ENCODE measurements around the gene PRDX2. TPM values are rescaled to one million over a fixed set of nuclear protein-coding genes. Genes with fewer than 3 reads are reported as not detected.

PRDX2 gene
- polyA plus RNA-seq, 4 donors, result 294 to 388 (median 320) TPM

GRCh38 chr19:12793290-12794195 is 8.1 kb downstream of the PRDX2 start:
- DNase-seq (ENCODE audit: low read depth in 4 of 4, low spot score in 2 of 4), result peak in 1 of 4 donors; percentile 88

DNA sequence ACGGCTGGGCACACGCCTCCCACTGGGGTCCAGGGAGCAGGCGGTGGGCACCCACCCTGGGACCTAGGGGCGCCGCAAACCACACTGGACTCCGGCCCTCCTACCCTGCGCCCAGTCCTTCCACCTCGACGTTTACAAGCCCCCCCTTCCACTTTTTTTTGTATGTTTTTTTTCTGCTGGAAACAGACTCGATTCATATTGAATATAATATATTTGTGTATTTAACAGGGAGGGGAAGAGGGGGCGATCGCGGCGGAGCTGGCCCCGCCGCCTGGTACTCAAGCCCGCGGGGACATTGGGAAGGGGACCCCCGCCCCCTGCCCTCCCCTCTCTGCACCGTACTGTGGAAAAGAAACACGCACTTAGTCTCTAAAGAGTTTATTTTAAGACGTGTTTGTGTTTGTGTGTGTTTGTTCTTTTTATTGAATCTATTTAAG is 8.7 kb downstream of the PRDX2 start:
- DNase-seq (ENCODE audit: low read depth in 4 of 4, low spot score in 2 of 4), result no peak

- no peak for DNase-seq (ENCODE audit: low read depth in 4 of 4, low spot score in 2 of 4)
Measured at GRCh38 chr19:12792051-12792852, 9.3 kb downstream of the PRDX2 start.

- DNase-seq (ENCODE audit: low read depth in 4 of 4, low spot score in 2 of 4), result peak in 2 of 4 donors; percentile 85 to 88
Measured at GRCh38 chr19:12791345-12792050, 10.1 kb downstream of the PRDX2 start, which contains the start of gene JUNB. Gene JUNB (plus strand): TSS chr19:12791486. CDS start chr19:12791772, 286 bp downstream.

- no peak for DNase-seq (ENCODE audit: low read depth in 4 of 4, low spot score in 2 of 4)
Measured at GRCh38 chr19:12790628-12791344, 10.8 kb downstream of the PRDX2 start.

DNA sequence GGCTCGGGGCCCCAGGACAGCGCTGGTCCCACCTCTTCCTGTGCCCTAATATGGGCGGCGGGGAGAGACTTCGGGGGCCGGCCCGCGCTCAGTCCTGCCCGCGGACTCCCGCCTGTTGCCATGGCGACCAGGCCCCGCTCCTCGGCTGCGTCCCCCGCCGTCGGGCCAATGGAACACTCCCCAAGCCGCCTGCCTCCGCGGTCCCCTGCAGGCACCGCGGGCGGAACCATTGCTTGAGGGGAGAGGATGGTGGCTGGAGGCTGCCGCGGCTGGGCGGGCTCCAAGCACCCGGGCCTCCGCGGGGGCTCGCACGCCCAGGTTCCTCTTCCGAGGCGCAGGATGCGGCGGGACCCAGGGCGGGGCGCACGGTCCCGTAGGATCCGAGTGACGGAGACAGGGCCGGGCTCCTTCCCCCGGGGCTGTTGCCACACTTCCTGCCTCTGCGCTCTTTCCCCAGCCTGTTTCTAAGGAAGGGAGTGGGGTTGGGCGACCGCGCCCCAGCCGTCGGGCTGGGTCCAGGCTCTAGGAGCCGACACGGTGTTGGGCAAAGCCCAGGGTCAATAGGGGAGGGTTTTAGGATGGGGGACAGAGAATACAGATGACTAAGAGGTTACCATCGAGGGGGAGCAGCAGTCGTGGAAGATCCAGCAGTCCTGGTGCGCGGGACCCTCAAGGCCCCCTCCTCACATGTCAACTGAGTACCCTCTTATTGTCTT is 11.5 kb downstream of the PRDX2 start:
- peak in 3 of 4 donors; percentile 82 to 89 (median 88) for DNase-seq (ENCODE audit: low read depth in 4 of 4, low spot score in 2 of 4)

DNA sequence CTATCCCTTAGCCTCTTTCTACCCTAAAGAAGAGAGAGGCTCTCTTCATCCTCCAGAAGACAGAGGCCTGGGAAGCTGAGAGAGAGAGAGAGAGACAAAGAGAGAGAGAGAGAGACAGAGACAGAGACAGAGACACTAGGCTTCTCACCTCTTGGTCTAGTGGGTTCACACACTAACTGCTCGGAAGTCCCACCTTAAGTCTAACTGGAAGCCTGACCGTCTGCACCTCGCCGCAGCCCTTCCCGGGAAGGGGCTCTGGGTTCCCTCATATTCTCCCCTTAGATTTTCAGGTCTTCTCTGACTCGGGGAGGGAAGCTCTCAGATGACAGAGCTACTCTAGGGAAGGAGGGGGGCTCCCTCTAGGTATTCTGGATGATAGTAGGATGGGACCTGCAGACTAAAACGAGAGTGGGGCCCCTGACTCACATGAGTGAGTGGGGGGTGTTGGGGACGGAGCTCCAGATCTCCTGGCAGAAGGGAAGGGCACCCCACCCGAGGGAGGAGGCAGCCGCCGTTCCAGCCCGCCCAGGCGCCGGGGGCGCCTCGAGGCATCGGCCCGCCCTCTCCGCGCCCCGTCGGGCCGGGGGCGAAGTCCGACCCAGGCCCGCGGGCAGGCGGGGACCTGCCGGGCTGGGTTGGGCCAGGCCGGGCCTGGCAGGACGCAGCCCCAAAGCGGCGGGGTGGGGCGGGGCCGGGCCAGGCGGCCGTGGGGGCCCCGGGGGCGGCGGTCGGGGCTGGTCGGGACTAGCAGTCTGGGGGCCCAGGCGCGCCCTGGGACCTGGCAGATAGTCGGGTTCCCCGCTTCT is 12.3 kb downstream of the PRDX2 start:
- DNase-seq (ENCODE audit: low read depth in 4 of 4, low spot score in 2 of 4), result no peak

GRCh38 chr19:12788682-12789097 is 12.9 kb downstream of the PRDX2 start:
- no peak for DNase-seq (ENCODE audit: low read depth in 4 of 4, low spot score in 2 of 4)

- no peak for DNase-seq (ENCODE audit: low read depth in 4 of 4, low spot score in 2 of 4)
Measured at GRCh38 chr19:12788042-12788681, 13.4 kb downstream of the PRDX2 start.

DNA sequence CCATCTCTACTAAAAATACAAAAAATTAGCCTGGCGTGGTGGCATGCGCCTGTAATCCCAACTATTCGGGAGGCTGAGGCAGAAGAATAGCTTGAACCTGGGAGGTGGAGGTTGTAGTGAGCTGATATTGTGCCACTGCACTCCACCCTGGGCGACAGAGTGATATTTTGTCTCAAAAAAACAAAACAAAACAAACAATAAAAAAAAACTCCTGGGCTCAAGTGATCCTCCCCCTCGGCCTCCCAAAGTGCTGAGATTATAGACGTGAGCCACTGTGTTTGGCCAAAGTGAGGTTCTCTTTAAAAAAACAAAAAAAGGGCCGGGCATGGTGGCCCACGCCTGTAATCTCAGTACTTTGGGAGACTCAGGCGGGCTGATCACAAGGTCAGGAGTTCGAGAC is 14.1 kb downstream of the PRDX2 start:
- DNase-seq (ENCODE audit: low read depth in 4 of 4, low spot score in 2 of 4), result no peak

DNA sequence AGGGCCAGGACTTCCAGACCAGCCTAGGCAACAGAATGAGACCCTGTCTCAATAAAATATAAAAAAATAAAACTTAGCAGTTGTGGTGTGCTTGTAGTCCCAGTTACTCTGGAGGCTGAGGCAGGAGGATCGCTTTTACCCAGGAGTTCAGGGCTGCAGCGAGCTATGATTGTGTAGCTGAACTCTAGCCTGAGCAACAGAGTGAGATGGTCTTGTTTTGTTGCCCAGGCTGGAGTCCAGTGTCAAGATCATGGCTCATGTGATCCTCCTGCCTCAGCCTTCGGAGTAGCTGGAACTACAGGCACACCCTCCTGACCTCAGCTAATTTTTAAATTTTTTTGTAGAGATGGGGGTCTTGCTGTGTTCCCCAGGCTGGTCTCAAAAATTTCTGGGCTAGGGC is 14.6 kb downstream of the PRDX2 start:
- no peak for DNase-seq (ENCODE audit: low read depth in 4 of 4, low spot score in 2 of 4)

DNA sequence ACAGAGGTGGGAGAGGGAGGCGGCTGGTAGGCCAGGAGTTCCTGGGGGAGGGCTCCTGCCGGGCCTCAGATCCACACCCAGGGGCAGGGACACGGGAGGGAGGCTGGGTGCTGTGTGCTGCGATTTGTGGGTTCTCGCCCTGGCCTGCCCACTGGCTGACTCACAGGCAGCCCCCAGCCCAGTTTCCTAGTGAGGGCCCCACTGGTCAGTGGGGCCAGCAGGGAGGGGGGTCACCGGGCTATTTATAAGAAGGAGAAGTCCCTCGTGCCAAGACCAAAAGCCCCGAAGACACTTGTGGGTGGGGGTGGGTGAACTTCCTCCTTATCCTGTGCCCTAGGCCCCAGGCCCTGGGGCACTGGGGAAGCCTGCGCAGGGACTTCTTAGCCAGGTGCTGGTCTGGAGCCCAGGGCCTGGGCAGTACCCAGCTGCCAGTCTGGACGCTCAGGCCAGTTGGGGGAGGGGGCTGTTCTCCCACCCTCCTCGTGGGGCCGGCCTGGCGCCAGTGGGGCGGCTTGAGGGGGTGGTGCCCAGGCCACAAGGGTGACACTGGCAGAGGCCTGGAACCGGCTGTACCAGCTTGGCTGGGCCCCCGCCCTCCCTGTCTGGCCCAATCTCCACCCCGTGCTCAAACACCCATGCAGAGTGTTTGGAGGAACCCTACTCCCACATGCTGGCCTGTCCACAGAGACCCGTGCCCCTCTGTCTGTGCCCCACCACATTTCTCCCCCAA is 15.3 kb downstream of the PRDX2 start:
- DNase-seq (ENCODE audit: low read depth in 4 of 4, low spot score in 2 of 4), result no peak

DNA sequence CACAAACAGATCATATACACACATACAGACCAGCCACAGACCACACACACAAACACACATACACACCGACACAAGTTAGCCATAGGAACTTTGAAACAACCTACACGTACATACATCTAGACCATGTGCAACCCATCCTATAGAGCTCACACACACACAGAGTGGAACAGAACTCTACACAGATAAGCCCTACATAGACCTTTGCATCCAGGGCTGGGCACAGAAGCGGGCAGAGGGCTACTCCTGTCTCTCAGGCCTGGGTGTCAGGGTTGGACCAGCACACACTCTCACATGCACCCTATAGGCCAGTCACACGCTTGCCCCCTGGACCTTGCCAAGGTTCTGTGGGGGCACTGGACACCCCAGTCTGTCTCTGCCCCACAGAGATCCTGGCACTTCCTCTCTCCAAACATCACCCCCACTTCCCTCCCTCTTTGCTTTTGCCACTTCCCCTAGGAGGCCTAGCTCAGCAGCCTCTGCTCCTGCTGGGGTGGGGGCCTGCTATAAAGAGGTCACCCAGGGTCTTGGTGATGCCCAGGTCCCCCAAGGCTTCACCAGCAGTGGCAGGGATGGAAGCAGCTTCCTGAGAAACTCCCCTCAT is 16.1 kb downstream of the PRDX2 start:
- no peak for DNase-seq (ENCODE audit: low read depth in 4 of 4, low spot score in 2 of 4)

DNA sequence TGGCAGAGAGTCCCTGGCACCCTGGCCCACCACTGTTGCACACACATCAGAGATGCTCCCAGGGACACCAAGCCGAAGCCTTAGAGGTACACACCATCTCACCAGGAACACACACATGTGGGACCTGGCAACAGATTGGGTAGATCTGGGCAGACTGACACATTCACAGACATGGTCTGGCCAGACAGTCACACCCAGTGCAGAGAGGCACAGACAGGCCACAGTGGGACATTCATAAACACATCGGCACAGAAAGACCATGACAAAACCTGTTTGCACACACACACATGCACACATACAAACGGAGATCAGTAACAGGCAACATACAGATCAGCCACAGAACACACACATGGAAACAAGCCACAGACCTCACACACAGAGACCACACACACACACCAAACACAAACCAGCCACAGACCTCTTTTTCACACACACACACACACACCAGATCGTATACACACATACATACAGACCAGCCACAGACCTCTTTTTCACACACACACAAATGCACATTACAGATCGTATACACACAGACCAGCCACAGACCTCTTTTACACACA is 16.6 kb downstream of the PRDX2 start:
- no peak for DNase-seq (ENCODE audit: low read depth in 4 of 4, low spot score in 2 of 4)

GRCh38 chr19:12784394-12784870 is 17.2 kb downstream of the PRDX2 start:
- DNase-seq (ENCODE audit: low read depth in 4 of 4, low spot score in 2 of 4), result no peak

DNA sequence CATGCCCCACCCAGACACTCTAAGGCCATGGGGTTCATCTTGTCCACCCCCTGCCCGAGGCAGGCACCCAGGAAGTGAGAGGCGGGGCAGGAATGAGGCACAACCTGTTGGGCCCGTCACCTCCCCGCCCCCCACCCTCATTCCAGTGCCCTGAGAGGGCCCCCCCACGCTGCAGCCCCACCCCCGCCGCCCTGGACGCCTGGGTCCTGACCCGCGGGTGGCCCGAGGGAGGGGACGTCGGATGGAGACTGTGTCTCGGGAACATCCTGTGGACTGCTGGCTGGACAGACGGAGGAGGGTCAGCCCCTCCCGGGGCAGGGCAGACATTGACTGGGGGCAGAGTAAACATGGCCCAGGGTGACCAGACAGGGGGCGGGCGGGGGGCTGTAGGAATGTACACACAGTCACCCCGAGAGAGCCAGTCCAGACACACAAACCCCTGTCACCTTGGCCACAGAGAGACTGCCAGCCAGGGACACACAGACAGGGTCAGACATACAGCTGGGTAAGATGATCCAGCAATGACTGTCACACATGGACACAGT is 17.7 kb downstream of the PRDX2 start:
- DNase-seq (ENCODE audit: low read depth in 4 of 4, low spot score in 2 of 4), result no peak

All from left renal cortex interstitium (tissue), 4 donors.